Sigmoid colon (tissue), 7 donors: ENCODE data around the gene FGGY. TPM values are rescaled to one million over a fixed set of nuclear protein-coding genes. Genes with fewer than 3 reads are reported as not detected.
"Not testable (repeated sequence)": the region's sequence is repeated elsewhere in the genome, so short reads cannot be mapped to it uniquely, and the experiment has no call there.

Experiments
- DNase-seq: peaks from one replicate; pipeline ENCODE4 v3.0.0-alpha.2; 2019
- H3K27ac ChIP-seq, 4 donors: fragments of 200-600 bp; sonication (generic); one replicate each; pipeline ENCODE4 v1.5.1; 2016 to 2019; ENCODE audit warnings: mild to moderate bottlenecking in 1 of 4
- H3K27me3 ChIP-seq, 3 donors: fragments of 200-600 bp; sonication (generic); one replicate each; pipeline ENCODE4 v1.5.1; 2019; ENCODE audit warnings: mild to moderate bottlenecking in 1 of 3
- H3K36me3 ChIP-seq, 4 donors: fragments of 200-600 bp; sonication (generic); one replicate each; pipeline ENCODE4 v1.5.1; 2016 to 2019
- H3K4me1 ChIP-seq, 4 donors: fragments of 200-600 bp; sonication (generic); one replicate each; pipeline ENCODE4 v1.5.1; 2017 to 2019
- H3K4me3 ChIP-seq, 4 donors: fragments of 200-600 bp; sonication (generic); one replicate each; pipeline ENCODE4 v1.5.1; 2017 to 2019; ENCODE audit warnings: mild to moderate bottlenecking in 2 of 4, moderate library complexity in 1 of 4
- H3K9me3 ChIP-seq, 4 donors: fragments of 200-600 bp in 3 of 4; sonication (generic) in 3 of 4; one replicate each; pipeline versions ENCODE4 v1.5.1 to v1.6.1; 2013 to 2019
- CTCF ChIP-seq, 4 experiments: fragments of 450-650 bp in 3 of 4; fragments of 200-600 bp in 1 of 4; IDR thresholded peaks; one replicate each; pipeline ENCODE4 v1.5.1; 2016 to 2019; ENCODE audit warnings: antibody characterized with exemption in 4 of 4, mild to moderate bottlenecking in 3 of 4, moderate library complexity in 2 of 4
- EP300 ChIP-seq, 4 donors: sonication (generic); formaldehyde crosslinking; IDR thresholded peaks; one replicate each; pipeline ENCODE4 v1.6.1; 2017; ENCODE audit warnings: antibody characterized with exemption in 4 of 4
- POLR2A ChIP-seq, 2 donors: fragments of 450-650 bp; IDR thresholded peaks; one replicate each; pipeline ENCODE4 v1.6.1; 2016; ENCODE audit warnings: antibody characterized with exemption in 2 of 2, mild to moderate bottlenecking in 2 of 2, moderate library complexity in 2 of 2
- POLR2AphosphoS5 ChIP-seq, 4 donors: sonication (generic); formaldehyde crosslinking; IDR thresholded peaks; one replicate each; pipeline ENCODE4 v1.6.1; 2017; ENCODE audit warnings: antibody characterized with exemption in 4 of 4
- WGBS, 2 donors: extraction: QIAGEN DNeasy Blood & Tissue Kit; methylation state at CpG; one replicate each; pipeline ENCODE4 v1.1.7; 2013; 5-methylcytosine and 5-hydroxymethylcytosine counted together
- intact Hi-C: fragments of 100-400 bp; cut with DNase I; formaldehyde crosslinking; loops from one replicate; pipeline ENCODE4 v1.15.1; 2023
- polyA plus RNA-seq, 3 donors: library from polyadenylated mRNA; stranded (reverse); fragments of 200-250 nt; gene quantifications; one replicate each; pipeline ENCODE4 v1.2.3, GENCODE V29; 2013
- total RNA-seq, 4 donors: library from RNA; depleted of rRNA; stranded (reverse); fragments of >200 nt; gene quantifications; one replicate each; pipeline ENCODE4 v1.1.0, GENCODE V29; 2016
- donor health status: healthy with polysubstance abuse.
- donor health status: Bipolar disorder and iron deficiency.
- donor health status: healthy.

FGGY gene
- total and polyA plus RNA-seq, 7 donors, result 4.8 to 54.1 (median 20.5) TPM

DNA sequence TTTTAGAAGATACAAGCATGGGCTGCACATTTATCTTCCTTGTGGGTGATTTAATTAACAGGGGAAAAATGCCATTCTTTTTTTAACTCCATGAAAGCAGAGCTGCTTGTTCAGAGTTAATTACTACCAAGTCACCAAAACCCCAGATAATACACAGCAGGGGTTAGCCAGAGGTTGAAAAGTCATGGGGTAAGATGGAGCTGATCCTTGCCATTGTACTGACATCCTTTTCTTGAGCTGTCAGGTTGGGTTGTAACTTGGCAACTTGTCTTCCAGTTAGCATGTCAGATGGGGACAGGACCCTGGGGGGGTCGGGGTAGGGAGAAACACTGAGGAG, 260.6 kb downstream of the FGGY start:
- intact Hi-C loops, result no loop called here
- 76 to 93% methylated on average over 1 of the region's 1 CpG for WGBS, 2 donors
- Histone ChIP-seq H3K4me1 (peaks cover 0 to 9% (median 0%) of the 10 kb centered on the region in 4 donors), H3K27ac (no peak overlapping the region), H3K27me3 (no peaks in the 10 kb centered on the region), H3K9me3 (no peaks in the 10 kb centered on the region), H3K36me3 (no peaks in the 10 kb centered on the region), H3K4me3 (no peak overlapping the region)
- no peak for DNase-seq
- TF ChIP-seq POLR2A (IDR thresholded peaks at IDR 0.05) (no peak), CTCF (IDR thresholded peaks at IDR 0.05) (no peak), EP300 (IDR thresholded peaks at IDR 0.05) (no peak), POLR2AphosphoS5 (IDR thresholded peaks at IDR 0.05) (no peak)

DNA sequence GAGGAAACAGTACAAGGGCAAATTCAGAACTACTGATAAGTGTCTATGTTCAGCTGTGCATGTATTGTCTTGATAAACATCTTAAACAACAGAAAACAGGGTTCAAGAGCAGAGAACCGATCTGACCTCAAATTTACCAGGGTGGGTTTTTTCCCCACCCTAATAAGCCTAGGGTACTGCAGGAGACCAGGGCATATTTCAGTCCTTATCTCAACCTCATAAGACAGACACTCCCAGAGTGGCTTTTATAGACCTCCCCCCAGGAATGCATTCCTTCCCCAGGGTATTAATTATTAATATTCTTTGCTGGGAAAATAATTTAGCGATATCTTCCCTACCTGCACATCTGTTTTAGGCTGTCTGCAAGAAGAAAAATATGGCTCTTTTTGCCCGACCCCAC, 261.7 kb downstream of the FGGY start:
- intact Hi-C loops, H3K4me3 ChIP-seq, H3K27ac ChIP-seq, H3K27me3 ChIP-seq, H3K4me1 ChIP-seq, DNase-seq, H3K36me3 ChIP-seq, H3K9me3 ChIP-seq: not testable (repeated sequence)
- WGBS, 2 donors, result 92 to 97% methylated on average over 3 of the region's 3 CpGs

DNA sequence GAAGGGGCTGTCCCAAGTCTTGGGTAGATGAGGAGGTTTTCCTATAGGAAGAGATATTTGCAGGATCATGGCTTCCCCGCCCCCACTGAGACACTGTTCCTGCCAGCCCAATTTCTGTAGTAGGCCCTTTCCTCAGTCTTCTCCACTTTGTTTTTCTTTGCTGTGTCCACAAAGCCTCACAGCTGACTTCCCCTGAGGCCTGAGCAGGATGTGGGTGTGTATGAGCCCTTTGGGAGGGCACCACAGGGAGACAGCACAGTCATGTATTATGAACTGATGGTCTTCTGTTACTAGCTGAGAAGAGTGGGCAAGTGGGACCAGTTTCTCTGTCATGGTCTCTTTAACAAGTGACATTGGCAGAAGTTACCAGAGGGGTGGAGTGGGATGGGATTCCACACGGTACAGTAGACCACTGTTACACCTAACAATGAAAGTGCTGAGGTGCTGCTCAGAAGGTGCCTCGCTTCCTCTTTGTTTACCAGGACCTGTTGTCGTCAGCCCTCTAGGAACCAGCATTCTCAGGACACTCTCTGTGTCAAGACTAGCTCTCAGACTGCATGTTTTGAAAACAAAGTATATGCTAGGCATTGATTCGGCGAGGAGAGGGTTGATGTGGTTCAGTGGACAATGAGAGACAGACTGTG, 264.0 kb downstream of the FGGY start:
- no peak for DNase-seq
- intact Hi-C loops, result no loop called here
- 84 to 95% methylated on average over 6 of the region's 6 CpGs for WGBS, 2 donors
- Histone ChIP-seq H3K36me3 (no peaks in the 10 kb centered on the region), H3K27ac (no peak overlapping the region), H3K4me3 (no peak overlapping the region), H3K4me1 (peaks cover 0 to 13% (median 3%) of the 10 kb centered on the region in 4 donors), H3K27me3 (no peaks in the 10 kb centered on the region), H3K9me3 (no peaks in the 10 kb centered on the region)
- TF ChIP-seq CTCF (IDR thresholded peaks at IDR 0.05), result no peak
- no peak for TF ChIP-seq EP300 (IDR thresholded peaks at IDR 0.05)
- TF ChIP-seq POLR2A (IDR thresholded peaks at IDR 0.05), result no peak
- no peak for TF ChIP-seq POLR2AphosphoS5 (IDR thresholded peaks at IDR 0.05)

GRCh38 chr1:59561796-59562195, 264.9 kb downstream of the FGGY start:
- peaks cover 0 to 17% (median 4%) of the 10 kb centered on the region in 4 donors for H3K4me1 ChIP-seq
- no peaks in the 10 kb centered on the region for H3K9me3 ChIP-seq
- H3K36me3 ChIP-seq, result no peaks in the 10 kb centered on the region
- WGBS, 2 donors, result 90 to 94% methylated on average over 1 of the region's 1 CpG
- H3K27ac ChIP-seq, result no peak overlapping the region
- H3K27me3 ChIP-seq, result no peaks in the 10 kb centered on the region
- TF ChIP-seq CTCF (IDR thresholded peaks at IDR 0.05), result no peak
- TF ChIP-seq EP300 (IDR thresholded peaks at IDR 0.05), result no peak
- TF ChIP-seq POLR2A (IDR thresholded peaks at IDR 0.05), result no peak
- TF ChIP-seq POLR2AphosphoS5 (IDR thresholded peaks at IDR 0.05), result no peak
- intact Hi-C loops, result no loop called here
- DNase-seq, result no peak
- no peak overlapping the region for H3K4me3 ChIP-seq

GRCh38 chr1:59564192-59564891, 267.4 kb downstream of the FGGY start:
- WGBS, 2 donors, result 74 to 83% methylated on average over 6 of the region's 6 CpGs
- no peak for DNase-seq
- intact Hi-C loops, result no loop called here
- H3K27ac ChIP-seq, result peak overlapping the region in 1 of 4 donors; percentile 76
- no peaks in the 10 kb centered on the region for H3K36me3 ChIP-seq
- TF ChIP-seq CTCF (IDR thresholded peaks at IDR 0.05), result no peak
- TF ChIP-seq POLR2A (IDR thresholded peaks at IDR 0.05), result no peak
- TF ChIP-seq POLR2AphosphoS5 (IDR thresholded peaks at IDR 0.05), result no peak
- no peak for TF ChIP-seq EP300 (IDR thresholded peaks at IDR 0.05)
- no peak overlapping the region for H3K4me3 ChIP-seq
- H3K9me3 ChIP-seq, result no peaks in the 10 kb centered on the region
- H3K4me1 ChIP-seq, result peaks cover 0 to 27% (median 4%) of the 10 kb centered on the region in 4 donors
- no peaks in the 10 kb centered on the region for H3K27me3 ChIP-seq
